RPMI7951 (cell line): ENCODE results near the gene RASGRF2. TPM values are rescaled to one million over a fixed set of nuclear protein-coding genes. Genes with fewer than 3 reads are reported as not detected.
"Not testable (repeated sequence)": the region's sequence is repeated elsewhere in the genome, so short reads cannot be mapped to it uniquely, and the experiment has no call there.

ENCODE experiments used
- DNase-seq: peaks from one replicate; pipeline ENCODE4 v3.0.0-alpha.2; 2012; ENCODE audit warnings: low read depth
- total RNA-seq: library from RNA; depleted of rRNA; stranded (reverse); fragments of >200 nt; shearing (Covaris generic); gene quantifications from 2 replicates; pipeline ENCODE4 v1.2.3, GENCODE V29; 2014

Gene RASGRF2
- total RNA-seq, 1 experiment from 2014 or later = 0.72 TPM

- DNase-seq = no peak
These were observed 275.3 kb downstream of the RASGRF2 start for GRCh38 chr5:81235287-81236072.

- no peak for DNase-seq
These were observed 278.3 kb downstream of the RASGRF2 start for GRCh38 chr5:81238460-81238859.

- no peak for DNase-seq
These were observed 279.4 kb downstream of the RASGRF2 start for GRCh38 chr5:81239613-81240012.

GRCh38 chr5:81241001-81241400, 280.8 kb downstream of the RASGRF2 start:
- DNase-seq = no peak

- no peak for DNase-seq
These were observed 281.9 kb downstream of the RASGRF2 start for GRCh38 chr5:81241961-81242648.

- DNase-seq = no peak
These were observed 282.8 kb downstream of the RASGRF2 start for GRCh38 chr5:81242906-81243436.

- no peak for DNase-seq
These were observed 284.3 kb downstream of the RASGRF2 start for GRCh38 chr5:81244451-81244850.

- DNase-seq = no peak
These were observed 285.7 kb downstream of the RASGRF2 start for GRCh38 chr5:81245871-81246235.

- DNase-seq = no peak
These were observed 286.5 kb downstream of the RASGRF2 start for GRCh38 chr5:81246697-81247096.

GRCh38 chr5:81247441-81247972, 287.3 kb downstream of the RASGRF2 start:
- DNase-seq = peak; percentile 43

- no peak for DNase-seq
These were observed 289.1 kb downstream of the RASGRF2 start for GRCh38 chr5:81249240-81249639.

- DNase-seq = no peak
These were observed 289.8 kb downstream of the RASGRF2 start for GRCh38 chr5:81250004-81250403.

- DNase-seq = no peak
These were observed 291.8 kb downstream of the RASGRF2 start for GRCh38 chr5:81251922-81252321.

GRCh38 chr5:81252904-81253303, 292.7 kb downstream of the RASGRF2 start:
- no peak for DNase-seq

- no peak for DNase-seq
These were observed 293.7 kb downstream of the RASGRF2 start for GRCh38 chr5:81253875-81254274.

GRCh38 chr5:81254886-81255559, 294.9 kb downstream of the RASGRF2 start:
- no peak for DNase-seq

- DNase-seq = no peak
These were observed 296.6 kb downstream of the RASGRF2 start for GRCh38 chr5:81256766-81257165.

- not testable (repeated sequence) for DNase-seq
These were observed 302.6 kb downstream of the RASGRF2 start for GRCh38 chr5:81262796-81263195.

GRCh38 chr5:81265101-81265500, 304.9 kb downstream of the RASGRF2 start:
- no peak for DNase-seq

- DNase-seq = peak; percentile 80
These were observed 308.5 kb downstream of the RASGRF2 start for GRCh38 chr5:81268521-81269196.

- DNase-seq = no peak
These were observed 309.7 kb downstream of the RASGRF2 start for GRCh38 chr5:81269751-81270393.
